ENCODE results near the gene SLC39A2. TPM values are rescaled to one million over a fixed set of nuclear protein-coding genes. Genes with fewer than 3 reads are reported as not detected.

SLC39A2 gene
- polyA plus RNA-seq, 1 donor, result 0.06 TPM

DNA sequence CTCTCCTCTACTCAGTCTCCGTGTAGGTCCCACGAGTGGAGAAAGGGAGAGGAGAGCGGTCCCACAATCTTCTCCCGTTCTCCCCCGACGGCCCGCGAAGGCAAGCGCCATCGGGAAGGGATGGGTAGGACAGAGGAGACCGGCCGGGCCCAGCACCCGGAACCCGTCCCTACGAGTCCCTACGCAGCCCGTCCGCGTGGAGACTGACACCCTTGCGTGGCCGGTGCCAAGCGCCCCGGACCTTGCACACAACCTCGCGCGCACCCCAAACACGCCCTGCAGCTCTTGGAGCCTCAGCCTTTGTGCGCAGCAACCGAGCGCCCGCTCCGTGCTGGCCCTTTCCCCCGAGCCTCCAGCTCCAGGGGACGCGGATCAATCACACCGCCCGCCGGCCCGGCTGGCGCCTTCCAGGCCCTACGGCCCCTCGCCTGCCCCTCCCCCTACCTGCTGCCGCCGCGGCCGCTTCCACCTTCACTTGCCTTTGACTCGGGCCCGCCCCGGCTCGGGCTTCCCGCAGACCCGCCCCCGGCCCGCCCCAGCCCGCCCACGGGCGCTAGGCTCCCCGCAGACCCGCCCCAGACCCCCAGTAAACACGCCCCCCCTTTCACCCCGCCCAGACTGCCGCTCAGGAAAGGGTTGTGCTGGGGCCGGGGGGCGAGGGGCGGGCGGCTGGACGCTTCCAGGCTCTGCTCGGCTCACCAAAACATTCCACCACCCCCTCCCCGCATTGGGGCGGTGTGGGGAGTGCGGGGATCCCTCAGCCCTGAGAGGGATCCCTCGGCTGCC lies 25.7 kb downstream of the SLC39A2 start, which contains the start of gene NDRG2:
TSS of gene NDRG2 (minus strand) at position 477 of the 786 bp plus-strand sequence. CDS start 1,746 bp downstream, outside the sequence.
- no CpG with 5 or more reads among the region's 72 CpGs for WGBS (ENCODE audit: insufficient coverage, low lambda C conversion rate)
- Histone ChIP-seq H3K4me1 (ENCODE audit: control insufficient read depth, insufficient read depth, low read length) (peaks cover 13% of the 10 kb centered on the region), H3K27ac (ENCODE audit: low read length) (peak within 1 kb of the TSS; percentile 52), H3K36me3 (ENCODE audit: control insufficient read depth, insufficient read depth, low read length) (peaks cover 17% of the 10 kb centered on the region), H3K4me3 (ENCODE audit: low read length) (peak within 1 kb of the TSS; percentile 79), H3K27me3 (ENCODE audit: control insufficient read depth, insufficient read depth, low read length) (no peaks in the 10 kb centered on the region), H3K9me3 (ENCODE audit: control insufficient read depth, low read depth, low read length) (no peaks in the 10 kb centered on the region)
- DNase-seq, result peak; percentile 63 to 87

GRCh38 chr14:21025371-21026273 lies 26.5 kb downstream of the SLC39A2 start:
- peaks cover 11% of the 10 kb centered on the region for H3K36me3 ChIP-seq (ENCODE audit: control insufficient read depth, insufficient read depth, low read length)
- H3K27me3 ChIP-seq (ENCODE audit: control insufficient read depth, insufficient read depth, low read length), result no peaks in the 10 kb centered on the region
- WGBS (ENCODE audit: insufficient coverage, low lambda C conversion rate), result no CpG with 5 or more reads among the region's 58 CpGs
- DNase-seq, result peak in 1 of 2 donors; percentile 59
- no peaks in the 10 kb centered on the region for H3K9me3 ChIP-seq (ENCODE audit: control insufficient read depth, low read depth, low read length)
- peak overlapping the region; percentile 79 for H3K4me3 ChIP-seq (ENCODE audit: low read length)
- H3K4me1 ChIP-seq (ENCODE audit: control insufficient read depth, insufficient read depth, low read length), result peaks cover 13% of the 10 kb centered on the region
- peak overlapping the region; percentile 52 for H3K27ac ChIP-seq (ENCODE audit: low read length)

- H3K36me3 ChIP-seq (ENCODE audit: control insufficient read depth, insufficient read depth, low read length), result peaks cover 3% of the 10 kb centered on the region
- no peaks in the 10 kb centered on the region for H3K9me3 ChIP-seq (ENCODE audit: control insufficient read depth, low read depth, low read length)
- H3K27me3 ChIP-seq (ENCODE audit: control insufficient read depth, insufficient read depth, low read length), result no peaks in the 10 kb centered on the region
- H3K4me3 ChIP-seq (ENCODE audit: low read length), result no peak overlapping the region
- H3K4me1 ChIP-seq (ENCODE audit: control insufficient read depth, insufficient read depth, low read length), result peaks cover 13% of the 10 kb centered on the region
- no peak for DNase-seq
- no peak overlapping the region for H3K27ac ChIP-seq (ENCODE audit: low read length)
- no CpG with 5 or more reads among the region's 7 CpGs for WGBS (ENCODE audit: insufficient coverage, low lambda C conversion rate)
Observed at GRCh38 chr14:21026274-21026987, 27.3 kb downstream of the SLC39A2 start.

DNA sequence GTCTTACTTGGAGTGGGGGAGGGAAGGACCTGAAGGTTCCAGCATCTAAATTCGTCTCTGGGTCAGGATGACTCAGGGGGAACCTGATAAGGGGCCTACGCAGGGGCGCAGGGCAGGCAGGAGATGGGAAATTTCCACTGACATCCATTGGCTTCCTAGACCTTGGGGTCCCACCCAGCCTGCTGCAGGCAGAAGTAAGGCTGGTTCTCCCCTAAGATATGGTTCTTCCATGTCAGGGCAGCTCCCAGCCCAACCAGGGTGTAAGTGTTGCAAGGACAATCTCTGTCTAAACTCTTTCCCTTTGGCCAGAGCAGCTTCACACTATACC lies 27.9 kb downstream of the SLC39A2 start:
- Histone ChIP-seq H3K4me1 (ENCODE audit: control insufficient read depth, insufficient read depth, low read length) (peaks cover 13% of the 10 kb centered on the region), H3K9me3 (ENCODE audit: control insufficient read depth, low read depth, low read length) (no peaks in the 10 kb centered on the region), H3K4me3 (ENCODE audit: low read length) (no peak overlapping the region), H3K27ac (ENCODE audit: low read length) (no peak overlapping the region), H3K36me3 (ENCODE audit: control insufficient read depth, insufficient read depth, low read length) (no peaks in the 10 kb centered on the region), H3K27me3 (ENCODE audit: control insufficient read depth, insufficient read depth, low read length) (no peaks in the 10 kb centered on the region)
- no peak for DNase-seq
- WGBS (ENCODE audit: insufficient coverage, low lambda C conversion rate), result no CpG with 5 or more reads among the region's 3 CpGs

DNA sequence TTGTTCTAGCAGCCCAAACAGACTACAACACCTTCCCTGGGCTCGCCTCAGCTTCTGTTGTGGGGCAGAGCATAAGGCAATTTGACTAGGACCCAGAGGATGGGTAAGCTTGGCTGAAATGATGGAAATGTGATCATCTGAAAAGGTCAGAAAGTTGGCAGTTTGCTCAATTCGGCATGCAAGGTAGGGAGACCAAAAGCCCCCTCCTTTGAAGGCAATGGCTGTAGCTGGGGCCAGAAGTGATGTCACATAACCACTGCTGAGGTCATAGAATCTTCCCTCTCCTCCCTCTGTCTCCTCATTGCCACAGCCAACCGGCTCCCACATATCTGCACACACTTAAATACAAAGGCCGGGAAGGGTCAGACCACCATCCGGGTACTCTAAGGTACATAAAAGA lies 30.8 kb downstream of the SLC39A2 start, which contains the start of gene TPPP2:
TSS of gene TPPP2 (plus strand) at position 301 of the 400 bp plus-strand sequence. CDS start 365 bp downstream, outside the sequence.
- H3K27ac ChIP-seq (ENCODE audit: low read length), result no peak within 1 kb of the TSS
- no peaks in the 10 kb centered on the region for H3K27me3 ChIP-seq (ENCODE audit: control insufficient read depth, insufficient read depth, low read length)
- H3K4me1 ChIP-seq (ENCODE audit: control insufficient read depth, insufficient read depth, low read length), result peaks cover 4% of the 10 kb centered on the region
- no peaks in the 10 kb centered on the region for H3K36me3 ChIP-seq (ENCODE audit: control insufficient read depth, insufficient read depth, low read length)
- no peaks in the 10 kb centered on the region for H3K9me3 ChIP-seq (ENCODE audit: control insufficient read depth, low read depth, low read length)
- WGBS (ENCODE audit: insufficient coverage, low lambda C conversion rate), result 100% methylated on average over 1 of the region's 5 CpGs
- no peak within 1 kb of the TSS for H3K4me3 ChIP-seq (ENCODE audit: low read length)
- no peak for DNase-seq

DNA sequence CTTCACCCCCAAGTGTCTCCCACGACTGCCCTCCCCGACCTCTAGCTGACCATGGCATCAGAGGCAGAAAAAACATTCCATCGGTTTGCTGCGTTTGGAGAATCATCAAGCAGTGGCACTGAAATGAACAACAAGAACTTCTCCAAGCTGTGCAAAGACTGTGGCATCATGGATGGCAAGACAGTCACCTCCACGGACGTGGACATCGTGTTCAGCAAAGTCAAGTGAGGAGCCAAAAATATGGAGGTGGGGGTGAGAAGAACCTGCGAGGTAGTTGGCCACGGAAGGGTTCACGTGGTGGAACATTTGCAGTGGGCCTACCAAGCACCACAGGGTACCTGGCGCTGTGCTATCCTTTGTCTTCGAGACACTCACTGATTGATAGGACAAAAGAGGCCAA lies 31.4 kb downstream of the SLC39A2 start:
- DNase-seq, result no peak
- H3K27me3 ChIP-seq (ENCODE audit: control insufficient read depth, insufficient read depth, low read length), result no peaks in the 10 kb centered on the region
- no peak overlapping the region for H3K4me3 ChIP-seq (ENCODE audit: low read length)
- H3K4me1 ChIP-seq (ENCODE audit: control insufficient read depth, insufficient read depth, low read length), result peaks cover 4% of the 10 kb centered on the region
- no peaks in the 10 kb centered on the region for H3K9me3 ChIP-seq (ENCODE audit: control insufficient read depth, low read depth, low read length)
- no peak overlapping the region for H3K27ac ChIP-seq (ENCODE audit: low read length)
- WGBS (ENCODE audit: insufficient coverage, low lambda C conversion rate), result no CpG with 5 or more reads among the region's 12 CpGs
- H3K36me3 ChIP-seq (ENCODE audit: control insufficient read depth, insufficient read depth, low read length), result no peaks in the 10 kb centered on the region

DNA sequence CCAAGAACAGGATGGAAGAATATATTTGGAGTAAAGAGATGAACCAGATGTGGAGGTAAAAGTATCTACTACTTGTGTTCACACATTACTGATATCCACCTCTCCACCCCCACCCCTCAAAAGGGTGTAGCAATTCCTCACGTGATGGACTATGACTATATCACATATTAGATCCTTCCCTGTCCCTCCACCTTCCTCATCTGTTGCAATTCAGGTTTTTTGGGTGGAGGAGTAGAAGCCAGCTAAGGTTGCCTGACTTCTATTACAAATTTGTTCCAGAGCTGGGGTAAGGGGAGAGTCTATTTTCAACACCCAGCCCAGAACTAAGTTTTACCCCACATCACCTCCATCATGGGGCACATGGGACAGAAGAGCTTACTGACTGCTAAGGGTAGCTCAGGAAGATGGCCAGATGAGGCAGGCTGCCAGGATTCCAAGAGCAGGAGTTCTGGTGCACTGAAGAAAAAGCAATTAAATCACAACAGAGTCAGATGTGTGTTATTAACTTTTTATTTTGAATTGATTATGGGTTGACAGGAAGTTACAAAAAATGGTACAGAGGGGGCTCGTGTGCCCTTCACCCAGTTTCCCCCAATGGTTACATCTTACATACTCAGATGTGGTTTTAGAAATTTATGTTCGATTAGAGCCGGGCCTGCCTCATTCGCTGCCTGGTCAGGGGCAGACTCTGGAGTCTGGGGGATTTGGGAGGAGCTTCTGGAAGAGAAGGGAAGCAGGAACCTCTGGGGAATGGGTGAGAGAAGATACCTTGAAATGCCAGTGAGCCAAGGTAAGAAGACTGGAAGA lies 33.4 kb downstream of the SLC39A2 start:
- H3K27me3 ChIP-seq (ENCODE audit: control insufficient read depth, insufficient read depth, low read length), result no peaks in the 10 kb centered on the region
- H3K27ac ChIP-seq (ENCODE audit: low read length), result no peak overlapping the region
- H3K4me1 ChIP-seq (ENCODE audit: control insufficient read depth, insufficient read depth, low read length), result peaks cover 6% of the 10 kb centered on the region
- no peak for DNase-seq
- no peaks in the 10 kb centered on the region for H3K36me3 ChIP-seq (ENCODE audit: control insufficient read depth, insufficient read depth, low read length)
- H3K9me3 ChIP-seq (ENCODE audit: control insufficient read depth, low read depth, low read length), result no peaks in the 10 kb centered on the region
- H3K4me3 ChIP-seq (ENCODE audit: low read length), result no peak overlapping the region
- 53% methylated on average over 2 of the region's 5 CpGs for WGBS (ENCODE audit: insufficient coverage, low lambda C conversion rate)

GRCh38 chr14:21033133-21033698 lies 34.1 kb downstream of the SLC39A2 start:
- Histone ChIP-seq H3K9me3 (ENCODE audit: control insufficient read depth, low read depth, low read length) (no peaks in the 10 kb centered on the region), H3K27ac (ENCODE audit: low read length) (no peak overlapping the region), H3K27me3 (ENCODE audit: control insufficient read depth, insufficient read depth, low read length) (no peaks in the 10 kb centered on the region), H3K4me3 (ENCODE audit: low read length) (no peak overlapping the region), H3K4me1 (ENCODE audit: control insufficient read depth, insufficient read depth, low read length) (peaks cover 13% of the 10 kb centered on the region), H3K36me3 (ENCODE audit: control insufficient read depth, insufficient read depth, low read length) (no peaks in the 10 kb centered on the region)
- 80% methylated on average over 1 of the region's 4 CpGs for WGBS (ENCODE audit: insufficient coverage, low lambda C conversion rate)
- no peak for DNase-seq

- H3K27me3 ChIP-seq (ENCODE audit: control insufficient read depth, insufficient read depth, low read length), result no peaks in the 10 kb centered on the region
- no peaks in the 10 kb centered on the region for H3K36me3 ChIP-seq (ENCODE audit: control insufficient read depth, insufficient read depth, low read length)
- H3K27ac ChIP-seq (ENCODE audit: low read length), result no peak within 1 kb of the TSS
- no CpG with 5 or more reads among the region's 5 CpGs for WGBS (ENCODE audit: insufficient coverage, low lambda C conversion rate)
- H3K9me3 ChIP-seq (ENCODE audit: control insufficient read depth, low read depth, low read length), result no peaks in the 10 kb centered on the region
- no peak for DNase-seq
- no peak within 1 kb of the TSS for H3K4me3 ChIP-seq (ENCODE audit: low read length)
- H3K4me1 ChIP-seq (ENCODE audit: control insufficient read depth, insufficient read depth, low read length), result peaks cover 28% of the 10 kb centered on the region
Observed at GRCh38 chr14:21034707-21035106, 35.6 kb downstream of the SLC39A2 start, which contains the start of gene RNASE13. Gene RNASE13 (minus strand): TSS chr14:21034807. CDS start chr14:21034288, 519 bp downstream.

All from large intestine (tissue), 3 donors.